ENCODE measurements around the gene GPRC5B. TPM values are rescaled to one million over a fixed set of nuclear protein-coding genes. Genes with fewer than 3 reads are reported as not detected.

Gene GPRC5B
- total RNA-seq, 6 experiments from 2014 or later, result 0.14 to 0.48 (median 0.29) TPM

- Mint-ChIP-seq H3K27ac (no peak overlapping the region), H3K36me3 (ENCODE audit: low read depth) (no peaks in the 10 kb centered on the region)
Measured at GRCh38 chr16:19837984-19838707, 46.5 kb downstream of the GPRC5B start.

GRCh38 chr16:19837331-19837980, 47.2 kb downstream of the GPRC5B start:
- no peaks in the 10 kb centered on the region; the same call in 1 of the 2 replicates for H3K27me3 Mint-ChIP-seq (ENCODE audit: insufficient read depth)
- no peaks in the 10 kb centered on the region for H3K9me3 Mint-ChIP-seq
- no peak overlapping the region for H3K4me3 Mint-ChIP-seq
- TF ChIP-seq CTCF (IDR thresholded peaks at IDR 0.05), result no peak
- H3K27ac Mint-ChIP-seq, result no peak overlapping the region
- peaks cover 14% of the 10 kb centered on the region for H3K4me1 Mint-ChIP-seq (ENCODE audit: low read depth)
- H3K36me3 Mint-ChIP-seq (ENCODE audit: low read depth), result no peaks in the 10 kb centered on the region
- DNase-seq, result no peak

More at GRCh38 chr16:19837984-19838707, 46.5 kb downstream of the GPRC5B start:
- no peak for TF ChIP-seq CTCF (IDR thresholded peaks at IDR 0.05)
- H3K4me3 Mint-ChIP-seq, result no peak overlapping the region
- H3K9me3 Mint-ChIP-seq, result no peaks in the 10 kb centered on the region
- no peak for DNase-seq
- no peaks in the 10 kb centered on the region; the same call in 1 of the 2 replicates for H3K27me3 Mint-ChIP-seq (ENCODE audit: insufficient read depth)
- peaks cover 18% of the 10 kb centered on the region for H3K4me1 Mint-ChIP-seq (ENCODE audit: low read depth)

- Mint-ChIP-seq H3K4me3 (no peak overlapping the region), H3K27me3 (ENCODE audit: insufficient read depth) (no peaks in the 10 kb centered on the region; the same call in 1 of the 2 replicates), H3K4me1 (ENCODE audit: low read depth) (peaks cover 25% of the 10 kb centered on the region), H3K27ac (no peak overlapping the region), H3K9me3 (no peaks in the 10 kb centered on the region), H3K36me3 (ENCODE audit: low read depth) (no peaks in the 10 kb centered on the region)
- peak; percentile 47 for DNase-seq
- no peak for TF ChIP-seq CTCF (IDR thresholded peaks at IDR 0.05)
Measured at GRCh38 chr16:19835968-19836421, 48.7 kb downstream of the GPRC5B start.

- no peak overlapping the region for H3K4me3 Mint-ChIP-seq
- H3K27ac Mint-ChIP-seq, result no peak overlapping the region
- no peak for TF ChIP-seq CTCF (IDR thresholded peaks at IDR 0.05)
Measured at GRCh38 chr16:19835196-19835595, 49.5 kb downstream of the GPRC5B start.

GRCh38 chr16:19833581-19833980, 51.1 kb downstream of the GPRC5B start:
- Mint-ChIP-seq H3K9me3 (no peaks in the 10 kb centered on the region), H3K4me3 (no peak overlapping the region), H3K27me3 (ENCODE audit: insufficient read depth) (no peaks in the 10 kb centered on the region; the same call in 1 of the 2 replicates), H3K36me3 (ENCODE audit: low read depth) (no peaks in the 10 kb centered on the region), H3K4me1 (ENCODE audit: low read depth) (peaks cover 22% of the 10 kb centered on the region), H3K27ac (no peak overlapping the region)
- no peak for DNase-seq
- no peak for TF ChIP-seq CTCF (IDR thresholded peaks at IDR 0.05)

More at GRCh38 chr16:19835196-19835595, 49.5 kb downstream of the GPRC5B start:
- H3K4me1 Mint-ChIP-seq (ENCODE audit: low read depth), result peaks cover 22% of the 10 kb centered on the region
- no peaks in the 10 kb centered on the region for H3K9me3 Mint-ChIP-seq
- no peak for DNase-seq
- H3K36me3 Mint-ChIP-seq (ENCODE audit: low read depth), result no peaks in the 10 kb centered on the region
- no peaks in the 10 kb centered on the region; the same call in 1 of the 2 replicates for H3K27me3 Mint-ChIP-seq (ENCODE audit: insufficient read depth)

All from HFFc6 (cell line).